Endodermal cell (in vitro differentiated cells): ENCODE results near the gene EYA2. TPM values are rescaled to one million over a fixed set of nuclear protein-coding genes. Genes with fewer than 3 reads are reported as not detected.

Experiments
- DNase-seq: peaks from one replicate; pipeline ENCODE4 v3.0.0-alpha.2; 2017
- H3K27ac ChIP-seq: 2 replicates; pipeline ENCODE4 v1.5.1; 2013; ENCODE audit warnings: mild to moderate bottlenecking, low read depth, low read length, moderate library complexity
- H3K27me3 ChIP-seq: 2 replicates; pipeline ENCODE4 v1.6.1; 2013; ENCODE audit warnings: mild to moderate bottlenecking, low read length, moderate library complexity; ENCODE audit not compliant: insufficient read depth, control insufficient read depth, poor library complexity, severe bottlenecking
- H3K36me3 ChIP-seq: 2 replicates; pipeline ENCODE4 v1.7.0; 2013; ENCODE audit warnings: mild to moderate bottlenecking, low read length, moderate library complexity; ENCODE audit not compliant: control insufficient read depth, insufficient read depth
- H3K4me1 ChIP-seq: one replicate; pipeline ENCODE4 v1.7.0; 2013; ENCODE audit warnings: low read length; ENCODE audit not compliant: control insufficient read depth, insufficient read depth
- H3K4me3 ChIP-seq: 2 replicates; pipeline ENCODE4 v1.5.1; 2013; ENCODE audit warnings: mild to moderate bottlenecking, low read length, moderate library complexity
- H3K9ac ChIP-seq: 2 replicates; pipeline ENCODE4 v1.6.1; 2013; ENCODE audit warnings: mild to moderate bottlenecking, low read length, moderate library complexity; ENCODE audit not compliant: poor library complexity, severe bottlenecking; ENCODE audit errors: extremely low read depth
- H3K9me3 ChIP-seq: 2 replicates; pipeline ENCODE4 v1.6.1; 2013; ENCODE audit warnings: mild to moderate bottlenecking, low read length, moderate library complexity; ENCODE audit not compliant: control insufficient read depth
- H3K27ac Mint-ChIP-seq: 2 replicates; pipeline ENCODE4 v1.8.0; 2020; ENCODE audit warnings: mixed read lengths
- H3K27me3 Mint-ChIP-seq: 2 replicates; pipeline ENCODE4 v1.8.0; 2021; ENCODE audit warnings: mild to moderate bottlenecking, mixed read lengths; ENCODE audit not compliant: insufficient read depth
- H3K36me3 Mint-ChIP-seq: 2 replicates; pipeline ENCODE4 v1.8.0; 2020; ENCODE audit warnings: low read depth, mixed read lengths
- H3K4me1 Mint-ChIP-seq: 2 replicates; pipeline ENCODE4 v1.8.0; 2020; ENCODE audit warnings: mixed read lengths
- H3K4me3 Mint-ChIP-seq: 2 replicates; pipeline ENCODE4 v1.8.0; 2020; ENCODE audit warnings: mild to moderate bottlenecking, moderate library complexity, mixed read lengths
- H3K9me3 Mint-ChIP-seq: 2 replicates; pipeline ENCODE4 v1.8.0; 2020; ENCODE audit warnings: mild to moderate bottlenecking, mixed read lengths
- WGBS, 2 experiments: methylation state at CpG; one replicate each; pipeline versions ENCODE4 v1.1.5 to v1.1.7; 2013; ENCODE audit warnings: missing lambda C conversion rate in 2 of 2, mixed read lengths in 1 of 2; ENCODE audit not compliant: insufficient coverage in 1 of 2, insufficient read length in 1 of 2; 5-methylcytosine and 5-hydroxymethylcytosine counted together
- total RNA-seq, 2 donors: library from RNA; stranded (reverse); fragmentation: NEBNext Ultra II Directional in 1 of 2; extraction: Animal tissue kit (Norgen Biotek cat#: 25700) in 1 of 2; gene quantifications; 2 replicates in 1 of 2; 3 replicates in 1 of 2; pipeline ENCODE4 v1.2.1, GENCODE V29; 2021
- TF ChIP-seq, protein P1 (sequence below): fragments of 200-600 bp; sonication (generic); conservative IDR thresholded peaks from 2 replicates; pipeline ENCODE4 v1.5.0; 2021; ENCODE audit warnings: antibody characterized with exemption, mild to moderate bottlenecking

EYA2 gene
- total RNA-seq, 2 donors from 2014 or later: 9.1 to 18.0 TPM

GRCh38 chr20:47033665-47034064, 139.0 kb downstream of the EYA2 start:
- Histone ChIP-seq H3K9ac (no peak overlapping the region), H3K4me3 (no peak overlapping the region), H3K9me3 (peaks cover 46% of the 10 kb centered on the region), H3K27me3 (no peaks in the 10 kb centered on the region), H3K36me3 (peaks cover 56% of the 10 kb centered on the region), H3K27ac (no peak overlapping the region), H3K4me1 (no peaks in the 10 kb centered on the region)
- TF ChIP-seq, protein P1, sequence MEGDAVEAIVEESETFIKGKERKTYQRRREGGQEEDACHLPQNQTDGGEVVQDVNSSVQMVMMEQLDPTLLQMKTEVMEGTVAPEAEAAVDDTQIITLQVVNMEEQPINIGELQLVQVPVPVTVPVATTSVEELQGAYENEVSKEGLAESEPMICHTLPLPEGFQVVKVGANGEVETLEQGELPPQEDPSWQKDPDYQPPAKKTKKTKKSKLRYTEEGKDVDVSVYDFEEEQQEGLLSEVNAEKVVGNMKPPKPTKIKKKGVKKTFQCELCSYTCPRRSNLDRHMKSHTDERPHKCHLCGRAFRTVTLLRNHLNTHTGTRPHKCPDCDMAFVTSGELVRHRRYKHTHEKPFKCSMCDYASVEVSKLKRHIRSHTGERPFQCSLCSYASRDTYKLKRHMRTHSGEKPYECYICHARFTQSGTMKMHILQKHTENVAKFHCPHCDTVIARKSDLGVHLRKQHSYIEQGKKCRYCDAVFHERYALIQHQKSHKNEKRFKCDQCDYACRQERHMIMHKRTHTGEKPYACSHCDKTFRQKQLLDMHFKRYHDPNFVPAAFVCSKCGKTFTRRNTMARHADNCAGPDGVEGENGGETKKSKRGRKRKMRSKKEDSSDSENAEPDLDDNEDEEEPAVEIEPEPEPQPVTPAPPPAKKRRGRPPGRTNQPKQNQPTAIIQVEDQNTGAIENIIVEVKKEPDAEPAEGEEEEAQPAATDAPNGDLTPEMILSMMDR: no peak
- DNase-seq: no peak
- H3K27ac Mint-ChIP-seq: no peak overlapping the region
- no peaks in the 10 kb centered on the region for H3K27me3 Mint-ChIP-seq
- peaks cover 58% of the 10 kb centered on the region for H3K36me3 Mint-ChIP-seq
- H3K4me3 Mint-ChIP-seq: no peak overlapping the region
- no peaks in the 10 kb centered on the region for H3K4me1 Mint-ChIP-seq
- peaks cover 17% of the 10 kb centered on the region for H3K9me3 Mint-ChIP-seq

DNA sequence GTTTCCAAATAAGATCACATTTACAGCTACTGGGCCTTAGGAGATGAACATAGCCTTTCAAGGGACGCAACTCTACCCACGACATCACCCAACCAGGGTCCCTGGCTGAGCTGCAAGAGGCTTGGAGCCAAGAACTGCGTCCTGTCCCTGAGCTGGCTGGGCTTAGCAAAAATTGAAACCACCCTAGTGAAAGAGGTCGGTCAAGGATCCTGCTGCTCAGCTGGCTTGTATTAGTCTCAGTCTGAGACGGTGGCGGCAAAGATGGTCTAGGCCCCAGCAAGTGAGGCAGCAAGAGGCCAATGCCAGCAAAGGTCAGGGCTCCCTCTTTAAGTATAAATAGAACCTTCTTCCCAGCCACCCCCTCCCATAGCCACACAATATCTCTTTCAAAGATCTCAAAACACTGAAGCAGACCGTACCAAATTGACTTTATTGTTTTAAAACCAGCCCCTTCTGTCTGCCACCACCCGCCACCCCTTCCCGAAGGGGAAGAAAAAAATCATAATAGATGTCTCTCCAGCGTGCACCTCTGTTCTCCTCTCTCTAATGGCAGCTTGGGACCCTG, 140.5 kb downstream of the EYA2 start:
- no peaks in the 10 kb centered on the region for H3K4me1 Mint-ChIP-seq
- H3K36me3 Mint-ChIP-seq: peaks cover 49% of the 10 kb centered on the region
- Histone ChIP-seq H3K27ac (peak overlapping the region; percentile 87), H3K4me1 (no peaks in the 10 kb centered on the region), H3K4me3 (no peak overlapping the region), H3K9me3 (peaks cover 46% of the 10 kb centered on the region), H3K9ac (no peak overlapping the region), H3K36me3 (peaks cover 52% of the 10 kb centered on the region), H3K27me3 (no peaks in the 10 kb centered on the region)
- TF ChIP-seq, protein P1: no peak
- H3K27me3 Mint-ChIP-seq: no peaks in the 10 kb centered on the region
- WGBS, 2 experiments: 90 to 92% methylated on average over 6 to 10 of the region's 10 CpGs
- H3K9me3 Mint-ChIP-seq: peaks cover 17% of the 10 kb centered on the region
- no peak overlapping the region for H3K4me3 Mint-ChIP-seq
- DNase-seq: no peak
- no peak overlapping the region for H3K27ac Mint-ChIP-seq

DNA sequence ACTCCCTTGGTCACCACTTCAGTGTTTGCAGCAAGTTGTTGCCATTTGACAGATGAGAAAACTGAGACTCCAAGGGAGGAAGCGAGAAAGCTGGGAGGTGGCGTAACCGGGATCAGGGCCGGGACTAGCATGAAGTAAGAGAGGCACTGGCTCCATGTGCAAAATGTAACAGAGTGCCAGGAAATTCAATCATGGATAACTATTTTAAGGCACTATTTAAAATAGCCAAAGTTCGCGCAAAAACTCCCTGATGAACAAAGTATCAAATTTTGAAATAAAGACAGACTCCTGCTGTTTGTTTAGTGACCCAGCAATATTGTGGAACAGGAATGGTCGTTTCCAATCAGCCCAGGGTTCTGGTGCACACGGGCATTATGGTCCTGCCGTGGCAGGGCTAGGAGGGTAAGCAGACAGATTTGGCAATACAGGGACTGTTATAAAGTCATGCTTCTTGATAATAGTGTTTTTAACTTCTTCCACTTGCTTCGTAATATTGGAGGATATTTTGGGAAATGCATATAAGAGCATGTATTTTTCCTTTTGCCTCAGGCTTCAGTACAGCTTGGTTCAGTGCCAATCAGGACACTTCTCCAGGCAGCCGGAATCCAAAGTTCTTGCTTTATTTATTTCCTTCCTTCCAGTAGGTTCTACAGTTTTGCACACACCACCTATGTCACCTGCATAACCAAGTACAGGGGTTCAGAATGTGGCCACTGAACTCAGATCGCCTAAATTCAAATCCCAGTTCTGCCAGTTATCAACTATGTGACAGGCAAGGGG, 141.6 kb downstream of the EYA2 start:
- H3K9ac ChIP-seq: no peak overlapping the region
- WGBS, 2 experiments: 93 to 96% methylated on average over 12 of the region's 12 CpGs
- no peaks in the 10 kb centered on the region for H3K27me3 ChIP-seq
- no peaks in the 10 kb centered on the region for H3K27me3 Mint-ChIP-seq
- H3K4me3 Mint-ChIP-seq: no peak overlapping the region
- H3K4me3 ChIP-seq: peak overlapping the region; percentile 22
- peaks cover 9% of the 10 kb centered on the region for H3K4me1 Mint-ChIP-seq
- H3K36me3 Mint-ChIP-seq: peaks cover 47% of the 10 kb centered on the region
- TF ChIP-seq, protein P1: no peak
- H3K4me1 ChIP-seq: no peaks in the 10 kb centered on the region
- no peak overlapping the region for H3K27ac ChIP-seq
- peaks cover 17% of the 10 kb centered on the region for H3K9me3 Mint-ChIP-seq
- peaks cover 52% of the 10 kb centered on the region for H3K36me3 ChIP-seq
- H3K9me3 ChIP-seq: peaks cover 46% of the 10 kb centered on the region
- no peak overlapping the region for H3K27ac Mint-ChIP-seq
- DNase-seq: no peak
